T-helper 2 cell (primary cell): ENCODE measurements around the gene PPIC.

Source experiments
- DNase-seq, 5 experiments: peaks; one replicate each; pipeline versions ENCODE4 v3.0.0 to v3.0.0-alpha.2; 2012 to 2022
- total RNA-seq, 2 donors: gene quantifications; one replicate each; lab custom pipeline; 2026; lab: John Stamatoyannopoulos, UW

PPIC gene
- total RNA-seq, result 0 to 0.94 reads per million in 2 donors

- DNase-seq, result peak in 1 of 5 experiments; percentile 16
Measured at GRCh38 chr5:123036391-123037103, at the start of gene PPIC. Gene PPIC (minus strand): TSS chr5:123036725. CDS start chr5:123036625, 100 bp downstream.

- no peak for DNase-seq
Measured at GRCh38 chr5:123085638-123086286, 49.2 kb upstream of the PPIC start.

- DNase-seq, result no peak
Measured at GRCh38 chr5:123084730-123085605, 48.4 kb upstream of the PPIC start.

- no peak for DNase-seq
Measured at GRCh38 chr5:123083298-123083697, 46.8 kb upstream of the PPIC start.

GRCh38 chr5:123080215-123080614 is 43.7 kb upstream of the PPIC start:
- no peak for DNase-seq

GRCh38 chr5:123075521-123076163 is 39.1 kb upstream of the PPIC start:
- DNase-seq, result no peak

GRCh38 chr5:123068368-123068938 is 31.9 kb upstream of the PPIC start:
- no peak for DNase-seq

GRCh38 chr5:123066016-123066415 is 29.5 kb upstream of the PPIC start:
- DNase-seq, result no peak

GRCh38 chr5:123059455-123059854 is 22.9 kb upstream of the PPIC start:
- no peak for DNase-seq

- DNase-seq, result no peak
Measured at GRCh38 chr5:123051206-123051605, 14.7 kb upstream of the PPIC start.

- DNase-seq, result no peak
Measured at GRCh38 chr5:123047706-123048105, 11.2 kb upstream of the PPIC start.

GRCh38 chr5:123046222-123046621 is 9.7 kb upstream of the PPIC start:
- no peak for DNase-seq

- DNase-seq, result no peak
Measured at GRCh38 chr5:123044926-123045617, 8.5 kb upstream of the PPIC start.

GRCh38 chr5:123039673-123040072 is 3.1 kb upstream of the PPIC start:
- DNase-seq, result no peak

- no peak for DNase-seq
Measured at GRCh38 chr5:123037104-123037418, 536 bp upstream of the PPIC start.

GRCh38 chr5:123035918-123036390 is 571 bp downstream of the PPIC start:
- peak in 1 of 5 experiments; percentile 1 for DNase-seq

GRCh38 chr5:123035360-123035917 is 1.1 kb downstream of the PPIC start:
- peak in 1 of 5 experiments; percentile 52 for DNase-seq

GRCh38 chr5:123033157-123033671 is 3.3 kb downstream of the PPIC start:
- DNase-seq, result no peak

- no peak for DNase-seq
Measured at GRCh38 chr5:123028222-123028621, 8.3 kb downstream of the PPIC start.

- DNase-seq, result no peak
Measured at GRCh38 chr5:123014689-123015088, 21.8 kb downstream of the PPIC start.

GRCh38 chr5:123012321-123012720 is 24.2 kb downstream of the PPIC start:
- no peak for DNase-seq
